OCI-LY3 (cell line): ENCODE measurements around the gene PNLIPRP1.

Experiments
- EZH2phosphoT487 ChIP-seq: fragments of 200-600 bp; shearing (Covaris generic); IDR thresholded peaks from 2 replicates; pipeline ENCODE4 v1.6.1; 2018; ENCODE audit warnings: antibody characterized with exemption, mixed run types, low read depth
- TF ChIP-seq, protein P1 (sequence below): fragments of 200-600, 300-600 bp; sonication (generic); IDR thresholded peaks from 2 replicates; pipeline ENCODE4 v1.5.1; 2014; ENCODE audit warnings: antibody characterized with exemption, low read length, low read depth

DNA sequence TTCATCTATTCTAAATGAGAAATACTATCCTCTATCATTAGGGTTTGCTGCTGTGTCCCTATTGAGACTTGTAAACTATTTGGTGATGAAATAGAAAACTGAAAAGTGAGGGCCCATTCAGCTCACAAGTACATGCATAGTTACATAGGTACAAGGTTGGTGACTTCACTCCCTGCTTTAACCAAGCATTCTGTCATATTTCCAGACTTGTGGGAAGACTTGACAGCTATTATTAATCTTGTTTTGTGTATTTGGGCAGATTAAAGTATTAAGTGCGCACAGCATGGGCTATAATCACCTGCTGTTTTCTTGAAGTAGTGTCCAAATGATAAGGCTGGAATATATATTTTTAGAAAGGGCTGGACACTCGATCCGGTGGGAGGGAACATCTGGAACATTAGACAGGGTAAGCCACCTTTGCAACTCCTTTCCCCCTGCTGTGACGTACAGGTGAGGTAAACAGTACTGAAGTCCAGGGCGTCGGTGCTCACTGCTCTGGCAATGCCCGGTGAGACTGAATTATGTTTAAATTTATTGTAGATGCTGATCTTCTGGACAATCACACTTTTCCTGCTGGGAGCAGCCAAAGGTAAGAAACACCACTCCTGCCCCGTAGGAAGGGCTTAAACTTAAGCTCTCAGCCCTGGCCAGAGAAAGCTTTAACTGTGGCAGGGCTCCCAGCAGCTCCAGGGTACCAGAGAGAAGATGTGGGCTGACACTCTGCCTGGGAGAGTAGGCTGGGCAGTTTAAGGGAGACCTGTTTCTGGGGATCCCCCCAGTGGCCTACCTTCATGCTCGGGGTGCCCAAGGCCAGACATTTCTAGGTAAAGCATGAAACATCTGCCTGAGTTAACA lies at the start of gene PNLIPRP1:
- TF ChIP-seq, protein P1, sequence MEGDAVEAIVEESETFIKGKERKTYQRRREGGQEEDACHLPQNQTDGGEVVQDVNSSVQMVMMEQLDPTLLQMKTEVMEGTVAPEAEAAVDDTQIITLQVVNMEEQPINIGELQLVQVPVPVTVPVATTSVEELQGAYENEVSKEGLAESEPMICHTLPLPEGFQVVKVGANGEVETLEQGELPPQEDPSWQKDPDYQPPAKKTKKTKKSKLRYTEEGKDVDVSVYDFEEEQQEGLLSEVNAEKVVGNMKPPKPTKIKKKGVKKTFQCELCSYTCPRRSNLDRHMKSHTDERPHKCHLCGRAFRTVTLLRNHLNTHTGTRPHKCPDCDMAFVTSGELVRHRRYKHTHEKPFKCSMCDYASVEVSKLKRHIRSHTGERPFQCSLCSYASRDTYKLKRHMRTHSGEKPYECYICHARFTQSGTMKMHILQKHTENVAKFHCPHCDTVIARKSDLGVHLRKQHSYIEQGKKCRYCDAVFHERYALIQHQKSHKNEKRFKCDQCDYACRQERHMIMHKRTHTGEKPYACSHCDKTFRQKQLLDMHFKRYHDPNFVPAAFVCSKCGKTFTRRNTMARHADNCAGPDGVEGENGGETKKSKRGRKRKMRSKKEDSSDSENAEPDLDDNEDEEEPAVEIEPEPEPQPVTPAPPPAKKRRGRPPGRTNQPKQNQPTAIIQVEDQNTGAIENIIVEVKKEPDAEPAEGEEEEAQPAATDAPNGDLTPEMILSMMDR: no peak
- no peak for TF ChIP-seq EZH2phosphoT487
